Endothelial cell of umbilical vein (primary cell): ENCODE results near the gene TSR3.

ENCODE experiments used
- CTCF ChIP-seq, 2 donors: IDR thresholded peaks; 1 replicate in 1 of 2; 2 replicates in 1 of 2; pipeline ENCODE4 v1.5.1; 2011; ENCODE audit warnings: low read length in 2 of 2, mild to moderate bottlenecking in 2 of 2, moderate library complexity in 2 of 2, control low read depth in 1 of 2, inconsistent platforms in 1 of 2, low read depth in 1 of 2; ENCODE audit not compliant: insufficient read depth in 1 of 2; ENCODE audit errors: extremely low read depth in 1 of 2
- EZH2 ChIP-seq: IDR thresholded peaks from 2 replicates; pipeline ENCODE4 v1.6.1; 2012; ENCODE audit warnings: borderline replicate concordance, low read depth, mild to moderate bottlenecking, moderate library complexity, low read length, inconsistent platforms; ENCODE audit not compliant: severe bottlenecking
- POLR2A ChIP-seq: IDR thresholded peaks from 2 replicates; pipeline ENCODE4 v1.6.1; 2012; ENCODE audit warnings: low read depth, mild to moderate bottlenecking, control low read depth, low read length

GRCh38 chr16:1374418-1375297 is 23.0 kb upstream of the TSR3 start:
- no peak for TF ChIP-seq CTCF (IDR thresholded peaks at IDR 0.05; ENCODE audit: extremely low read depth in 1 of 2, insufficient read depth in 1 of 2, low read depth in 1 of 2, low read length in 2 of 2)
- TF ChIP-seq POLR2A: no peak
- no peak for TF ChIP-seq EZH2
